ENCODE data around the gene TAS2R31.

Gene TAS2R31

DNA sequence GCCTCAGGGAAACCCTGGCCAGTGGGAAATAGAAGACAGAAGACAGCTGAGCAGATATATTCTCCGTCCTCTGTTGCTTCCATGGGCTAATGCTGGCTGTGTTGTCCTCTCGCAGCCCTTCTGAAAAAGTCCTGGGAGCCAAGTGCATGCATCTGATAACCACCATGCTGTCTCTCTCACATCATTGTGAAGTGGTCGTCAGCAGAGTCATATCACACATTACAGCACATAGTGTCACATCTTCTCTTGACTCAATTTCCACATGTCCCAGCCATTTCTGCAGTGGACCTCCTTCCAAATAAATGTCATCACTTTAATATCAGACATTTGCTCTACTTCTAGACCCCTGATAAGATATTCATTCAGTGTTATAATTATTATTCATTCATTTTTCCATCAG lies 36.9 kb downstream of the TAS2R31 start:
- no peak for DNase-seq

DNA sequence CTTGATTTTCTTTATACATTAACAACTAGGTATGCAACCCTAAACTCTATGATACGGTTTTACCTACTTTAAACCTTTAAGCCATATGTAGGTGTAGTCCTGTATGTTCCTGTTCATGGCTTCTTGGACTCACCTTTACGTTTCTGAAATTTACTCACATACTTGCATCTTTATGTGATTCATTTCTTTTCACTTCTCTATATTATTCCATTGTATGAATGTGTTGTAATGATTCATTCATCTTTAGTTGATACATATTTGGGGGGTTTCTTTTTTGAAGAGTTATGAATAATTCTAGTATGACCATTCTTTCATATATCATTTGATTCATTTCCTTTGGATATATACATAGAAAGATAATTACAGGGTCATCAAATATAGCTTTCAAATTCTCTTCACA lies 42.1 kb downstream of the TAS2R31 start:
- DNase-seq: no peak

DNA sequence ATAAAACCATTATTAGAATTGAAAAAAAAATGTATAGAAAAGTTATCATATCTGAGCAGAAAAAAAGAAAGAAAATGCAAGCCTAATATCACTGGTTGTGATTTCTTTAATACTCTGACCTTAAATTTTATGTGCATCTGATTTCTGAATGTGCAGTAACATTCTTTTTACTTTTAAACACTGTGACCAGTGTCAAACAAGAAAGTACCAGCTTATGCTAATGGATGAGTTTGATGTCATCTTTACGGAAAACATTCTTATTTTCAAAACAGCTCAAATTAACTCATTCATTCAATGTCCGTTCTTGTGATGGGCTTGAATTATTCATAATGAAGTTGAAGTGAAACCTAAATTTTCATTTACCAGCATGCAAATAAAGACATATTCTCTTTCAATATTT lies 44.4 kb downstream of the TAS2R31 start, which contains the start of gene TAS2R50:
Gene TAS2R50 (minus strand): TSS at position 101 of the 400 bp plus-strand sequence. CDS start 52 bp downstream, at position 49.
- DNase-seq: no peak

DNA sequence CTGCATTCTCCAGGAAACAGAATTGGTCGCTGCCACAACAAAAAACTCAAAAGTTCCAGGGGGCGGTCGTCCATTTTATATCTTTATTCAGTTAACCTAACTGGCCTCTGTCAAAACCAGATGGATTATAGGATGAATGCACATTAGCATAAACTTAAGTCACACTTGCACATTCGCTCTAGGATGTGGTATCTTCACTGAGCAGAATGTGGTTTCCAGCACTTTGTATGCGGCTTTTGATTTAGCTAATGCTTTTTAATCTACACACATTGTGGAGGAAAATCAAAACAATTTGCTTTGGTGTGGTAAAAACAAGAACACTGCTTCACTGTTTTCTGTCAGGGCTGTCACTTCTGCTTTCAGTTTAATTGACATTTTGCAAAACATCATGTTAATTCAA lies 49.0 kb downstream of the TAS2R31 start:
- no peak for DNase-seq
